ENCODE data around the gene SLC26A3.

- TF ChIP-seq, protein P1, sequence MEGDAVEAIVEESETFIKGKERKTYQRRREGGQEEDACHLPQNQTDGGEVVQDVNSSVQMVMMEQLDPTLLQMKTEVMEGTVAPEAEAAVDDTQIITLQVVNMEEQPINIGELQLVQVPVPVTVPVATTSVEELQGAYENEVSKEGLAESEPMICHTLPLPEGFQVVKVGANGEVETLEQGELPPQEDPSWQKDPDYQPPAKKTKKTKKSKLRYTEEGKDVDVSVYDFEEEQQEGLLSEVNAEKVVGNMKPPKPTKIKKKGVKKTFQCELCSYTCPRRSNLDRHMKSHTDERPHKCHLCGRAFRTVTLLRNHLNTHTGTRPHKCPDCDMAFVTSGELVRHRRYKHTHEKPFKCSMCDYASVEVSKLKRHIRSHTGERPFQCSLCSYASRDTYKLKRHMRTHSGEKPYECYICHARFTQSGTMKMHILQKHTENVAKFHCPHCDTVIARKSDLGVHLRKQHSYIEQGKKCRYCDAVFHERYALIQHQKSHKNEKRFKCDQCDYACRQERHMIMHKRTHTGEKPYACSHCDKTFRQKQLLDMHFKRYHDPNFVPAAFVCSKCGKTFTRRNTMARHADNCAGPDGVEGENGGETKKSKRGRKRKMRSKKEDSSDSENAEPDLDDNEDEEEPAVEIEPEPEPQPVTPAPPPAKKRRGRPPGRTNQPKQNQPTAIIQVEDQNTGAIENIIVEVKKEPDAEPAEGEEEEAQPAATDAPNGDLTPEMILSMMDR (IDR thresholded peaks at IDR 0.05 in 2 of 3, conservative IDR thresholded peaks at IDR 0.05 in 1 of 3; ENCODE audit: control insufficient read depth in 2 of 3, extremely low read depth in 1 of 3, insufficient read depth in 1 of 3, low read depth in 3 of 3, low read length in 3 of 3): no peak
- TF ChIP-seq, protein P2, sequence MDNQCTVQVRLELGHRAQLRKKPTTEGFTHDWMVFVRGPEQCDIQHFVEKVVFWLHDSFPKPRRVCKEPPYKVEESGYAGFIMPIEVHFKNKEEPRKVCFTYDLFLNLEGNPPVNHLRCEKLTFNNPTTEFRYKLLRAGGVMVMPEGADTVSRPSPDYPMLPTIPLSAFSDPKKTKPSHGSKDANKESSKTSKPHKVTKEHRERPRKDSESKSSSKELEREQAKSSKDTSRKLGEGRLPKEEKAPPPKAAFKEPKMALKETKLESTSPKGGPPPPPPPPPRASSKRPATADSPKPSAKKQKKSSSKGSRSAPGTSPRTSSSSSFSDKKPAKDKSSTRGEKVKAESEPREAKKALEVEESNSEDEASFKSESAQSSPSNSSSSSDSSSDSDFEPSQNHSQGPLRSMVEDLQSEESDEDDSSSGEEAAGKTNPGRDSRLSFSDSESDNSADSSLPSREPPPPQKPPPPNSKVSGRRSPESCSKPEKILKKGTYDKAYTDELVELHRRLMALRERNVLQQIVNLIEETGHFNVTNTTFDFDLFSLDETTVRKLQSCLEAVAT (IDR thresholded peaks at IDR 0.05): no peak
- no peak for TF ChIP-seq NFYA (IDR thresholded peaks at IDR 0.05; ENCODE audit: borderline replicate concordance, low read depth, low read length)
- no peak for TF ChIP-seq NFYB (IDR thresholded peaks at IDR 0.05; ENCODE audit: insufficient read depth, low read depth, low read length)
- TF ChIP-seq SUZ12 (IDR thresholded peaks at IDR 0.05; ENCODE audit: unreplicated experiment): no peak
- no peak for TF ChIP-seq TCF7 (IDR thresholded peaks at IDR 0.05; ENCODE audit: borderline replicate concordance)
- TF ChIP-seq YY1 (IDR thresholded peaks at IDR 0.05; ENCODE audit: low read depth, low read length): no peak
- TF ChIP-seq ZNF274 (IDR thresholded peaks at IDR 0.05; ENCODE audit: insufficient read depth, insufficient read length): no peak
These were observed 23.4 kb downstream of the SLC26A3 start for GRCh38 chr7:107779647-107780099.

All from GM12878 (cell line).